Mesothelial cell of epicardium (in vitro differentiated cells): Measurements from ENCODE around the gene POU2AF2. TPM values are rescaled to one million over a fixed set of nuclear protein-coding genes. Genes with fewer than 3 reads are reported as not detected.

Source experiments
- DNase-seq, 2 experiments: peaks; one replicate each; pipeline ENCODE4 v3.0.0; 2021; ENCODE audit warnings: low spot score in 2 of 2; ENCODE audit not compliant: unreplicated experiment in 2 of 2
- H3K27ac Mint-ChIP-seq: 2 replicates; pipeline ENCODE4 v1.8.0; 2021; ENCODE audit warnings: mixed read lengths
- H3K27me3 Mint-ChIP-seq: 2 replicates; pipeline ENCODE4 v1.8.0; 2021; ENCODE audit warnings: low read depth, mixed read lengths
- H3K36me3 Mint-ChIP-seq: 2 replicates; pipeline ENCODE4 v1.8.0; 2021; ENCODE audit warnings: mixed read lengths
- H3K4me1 Mint-ChIP-seq: 2 replicates; pipeline ENCODE4 v1.8.0; 2021; ENCODE audit warnings: mixed read lengths
- H3K4me3 Mint-ChIP-seq: 2 replicates; pipeline ENCODE4 v1.8.0; 2021; ENCODE audit warnings: mild to moderate bottlenecking, moderate library complexity, mixed read lengths
- H3K9me3 Mint-ChIP-seq: 2 replicates; pipeline ENCODE4 v1.8.0; 2021; ENCODE audit warnings: mixed read lengths
- CTCF ChIP-seq: fragments of 200-600 bp; sonication (generic); IDR thresholded peaks from one replicate; pipeline ENCODE4 v1.5.0; 2021; ENCODE audit warnings: antibody characterized with exemption; ENCODE audit not compliant: unreplicated experiment
- total RNA-seq: library from RNA; stranded (reverse); gene quantifications from 3 replicates; pipeline ENCODE4 v1.2.1, GENCODE V29; 2021

Gene POU2AF2
- total RNA-seq, 1 donor from 2014 or later = not detected

DNA sequence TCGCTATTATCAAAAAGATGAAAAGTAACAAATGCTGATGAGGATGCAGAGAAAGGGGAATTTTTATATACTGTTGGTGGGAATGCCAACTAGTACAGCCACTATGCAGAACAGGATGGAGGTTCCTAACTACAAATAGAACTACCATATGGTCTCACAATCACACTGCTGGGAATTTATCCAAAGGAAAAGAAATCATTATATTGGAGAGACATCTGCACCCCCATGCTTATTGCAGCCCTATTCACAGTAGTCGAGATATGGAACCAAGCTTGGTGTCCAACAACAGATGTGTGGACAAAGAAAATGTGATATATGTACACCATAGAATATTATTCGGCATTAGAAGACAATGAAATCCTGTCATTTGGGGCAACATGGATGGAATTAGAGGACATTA, 19.6 kb upstream of the POU2AF2 start:
- TF ChIP-seq CTCF = no peak
- Mint-ChIP-seq H3K36me3 (no peaks in the 10 kb centered on the region), H3K4me3 (no peak overlapping the region), H3K9me3 (peaks cover 19% of the 10 kb centered on the region), H3K27ac (no peak overlapping the region), H3K4me1 (no peaks in the 10 kb centered on the region), H3K27me3 (peaks cover under 1% of the 10 kb centered on the region)
- no peak for DNase-seq

- H3K27me3 Mint-ChIP-seq = peaks cover 25% of the 10 kb centered on the region
- no peak overlapping the region for H3K4me3 Mint-ChIP-seq
- H3K36me3 Mint-ChIP-seq = no peaks in the 10 kb centered on the region
- H3K9me3 Mint-ChIP-seq = peaks cover 10% of the 10 kb centered on the region
- no peak for TF ChIP-seq CTCF
- no peaks in the 10 kb centered on the region for H3K4me1 Mint-ChIP-seq
- no peak overlapping the region for H3K27ac Mint-ChIP-seq
- DNase-seq = no peak
Measured at GRCh38 chr11:111229604-111230003, 15.9 kb upstream of the POU2AF2 start.

DNA sequence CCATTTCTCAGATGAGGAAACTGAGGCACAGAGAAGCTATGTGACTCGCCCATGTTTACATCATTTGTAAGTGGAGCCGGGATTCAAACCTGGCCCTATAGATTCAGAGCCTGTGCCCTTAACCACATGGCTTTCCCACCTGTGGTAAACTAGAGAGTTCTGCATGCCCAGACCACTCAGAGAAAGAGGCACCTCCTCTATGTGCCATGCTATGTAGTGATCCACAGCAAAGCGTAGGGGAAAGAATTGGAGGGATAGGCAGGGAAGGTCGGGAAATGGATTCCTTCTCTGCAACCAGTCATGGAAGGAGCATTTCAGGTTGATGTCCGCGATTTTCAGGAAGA, 15.4 kb upstream of the POU2AF2 start:
- TF ChIP-seq CTCF = no peak
- Mint-ChIP-seq H3K9me3 (peaks cover 5% of the 10 kb centered on the region), H3K36me3 (no peaks in the 10 kb centered on the region), H3K4me1 (no peaks in the 10 kb centered on the region), H3K27ac (no peak overlapping the region), H3K4me3 (peak overlapping the region; percentile 56), H3K27me3 (peaks cover 26% of the 10 kb centered on the region)
- DNase-seq = no peak

DNA sequence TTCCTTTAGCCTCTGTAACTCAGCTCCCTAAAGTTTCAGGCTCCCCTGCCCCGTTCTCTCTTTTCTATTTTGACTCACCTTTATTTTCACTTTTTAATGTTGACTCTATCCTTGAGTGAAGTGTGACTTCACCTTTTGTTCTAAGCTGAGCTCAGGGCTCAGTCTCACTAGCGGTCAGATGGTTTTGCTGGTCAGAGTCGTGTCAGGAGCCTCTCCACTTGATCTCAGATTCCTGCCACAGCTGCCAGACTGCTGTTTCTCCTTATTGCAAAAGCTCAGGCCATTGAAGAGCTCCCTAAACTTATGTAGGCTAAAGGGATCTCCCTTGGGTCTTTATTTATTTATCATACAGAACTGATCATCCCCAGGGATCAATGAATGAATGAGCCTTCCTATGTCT, 13.7 kb upstream of the POU2AF2 start:
- H3K9me3 Mint-ChIP-seq = no peaks in the 10 kb centered on the region
- H3K4me1 Mint-ChIP-seq = peaks cover 3% of the 10 kb centered on the region
- H3K4me3 Mint-ChIP-seq = no peak overlapping the region

DNA sequence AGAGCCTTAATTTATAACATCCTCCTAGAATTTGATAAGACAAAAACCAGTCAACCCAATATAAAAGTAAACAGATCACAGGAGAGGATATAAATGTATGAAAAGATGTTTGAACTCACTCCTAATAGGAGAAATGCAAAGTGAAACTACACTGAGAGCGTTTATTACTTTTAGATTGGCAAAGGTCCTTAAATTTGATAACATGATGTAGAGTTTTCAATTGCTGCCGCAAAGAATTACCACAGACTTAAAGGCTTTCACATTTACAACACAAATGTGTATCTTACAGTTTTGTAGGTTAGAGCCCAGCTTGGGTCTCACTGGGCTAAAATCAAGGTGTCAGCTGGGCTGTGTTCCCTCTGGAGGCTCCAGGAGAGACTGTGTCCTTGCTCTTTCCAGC, 9.1 kb upstream of the POU2AF2 start:
- TF ChIP-seq CTCF = no peak
- DNase-seq = no peak
- Mint-ChIP-seq H3K27ac (no peak overlapping the region), H3K27me3 (peaks cover 60% of the 10 kb centered on the region), H3K4me3 (no peak overlapping the region), H3K36me3 (no peaks in the 10 kb centered on the region), H3K9me3 (no peaks in the 10 kb centered on the region), H3K4me1 (peaks cover 3% of the 10 kb centered on the region)

More for the DNA sequence above, 13.7 kb upstream of the POU2AF2 start:
- H3K27ac Mint-ChIP-seq = no peak overlapping the region
- no peak for TF ChIP-seq CTCF
- DNase-seq = no peak
- H3K36me3 Mint-ChIP-seq = no peaks in the 10 kb centered on the region
- H3K27me3 Mint-ChIP-seq = peaks cover 31% of the 10 kb centered on the region

DNA sequence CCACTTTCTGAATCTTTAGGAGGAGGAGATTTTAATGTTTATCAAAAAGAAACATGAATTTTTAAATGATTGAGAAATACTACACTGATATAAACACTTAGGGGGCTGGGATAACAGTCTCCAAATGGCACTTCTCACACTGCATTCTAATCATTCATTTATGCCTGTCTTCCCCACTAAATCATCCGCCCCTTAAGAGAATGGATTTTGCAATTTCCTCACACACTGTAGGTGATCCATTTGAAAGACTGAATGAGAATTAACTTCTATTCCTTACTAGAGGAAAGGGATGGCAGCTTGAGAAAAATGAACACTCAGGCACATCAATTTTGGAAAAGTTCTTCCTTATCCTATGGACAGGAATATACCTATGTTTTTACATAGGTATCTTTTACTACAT, 7.6 kb upstream of the POU2AF2 start:
- peaks cover 3% of the 10 kb centered on the region for H3K4me1 Mint-ChIP-seq
- no peak for TF ChIP-seq CTCF
- H3K36me3 Mint-ChIP-seq = no peaks in the 10 kb centered on the region
- H3K4me3 Mint-ChIP-seq = no peak overlapping the region
- no peak for DNase-seq
- peaks cover 66% of the 10 kb centered on the region for H3K27me3 Mint-ChIP-seq
- no peak overlapping the region for H3K27ac Mint-ChIP-seq
- H3K9me3 Mint-ChIP-seq = no peaks in the 10 kb centered on the region
